Measurements from ENCODE around the gene NAP1L4.

DNA sequence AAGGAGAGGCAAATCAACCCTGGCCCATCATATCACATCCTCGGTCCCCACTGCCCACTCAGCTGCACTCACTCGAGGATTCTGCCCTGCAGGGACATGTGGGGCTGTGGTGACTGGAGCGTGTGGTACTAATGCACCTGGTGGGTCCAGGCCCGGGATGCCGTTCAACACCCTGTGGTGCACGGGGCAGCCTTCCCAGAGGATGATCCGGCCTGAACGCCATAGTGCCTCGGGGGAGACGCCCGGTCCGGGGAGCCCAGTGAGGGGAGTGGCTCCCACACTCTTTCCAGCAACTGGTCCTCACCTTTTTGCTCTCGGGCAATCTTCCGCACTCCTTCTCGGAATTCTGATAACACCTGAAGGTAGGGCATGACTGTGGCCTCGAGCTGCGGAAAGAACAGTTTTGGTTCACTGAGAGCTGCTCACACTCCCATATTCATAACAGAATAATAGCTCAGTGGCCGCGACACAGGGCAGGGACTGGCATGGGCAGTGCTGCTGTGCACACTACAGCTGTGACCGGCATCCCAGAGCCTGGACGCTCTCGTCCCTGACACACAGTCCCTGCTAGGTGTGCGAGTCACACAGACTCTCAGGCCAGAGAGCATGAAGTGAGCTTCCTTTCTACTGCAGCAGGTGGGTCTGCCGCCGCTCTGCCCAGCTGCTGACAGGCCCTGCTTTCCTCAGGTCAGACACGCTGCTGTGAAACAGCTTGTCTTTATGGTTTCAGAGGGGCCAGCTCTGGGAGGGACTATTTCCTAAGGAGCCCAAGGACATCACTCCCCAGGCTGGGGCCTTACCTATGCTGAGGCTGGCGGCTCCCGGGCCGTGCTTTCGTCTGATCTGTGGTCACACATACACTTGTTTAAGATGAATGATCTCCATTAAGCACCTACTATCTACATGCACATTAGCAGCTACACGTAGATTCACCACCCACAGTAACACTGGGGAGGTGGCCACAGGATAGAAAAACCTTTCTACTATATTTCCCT, 20.1 kb upstream of the NAP1L4 start:
- TF ChIP-seq, protein P1, sequence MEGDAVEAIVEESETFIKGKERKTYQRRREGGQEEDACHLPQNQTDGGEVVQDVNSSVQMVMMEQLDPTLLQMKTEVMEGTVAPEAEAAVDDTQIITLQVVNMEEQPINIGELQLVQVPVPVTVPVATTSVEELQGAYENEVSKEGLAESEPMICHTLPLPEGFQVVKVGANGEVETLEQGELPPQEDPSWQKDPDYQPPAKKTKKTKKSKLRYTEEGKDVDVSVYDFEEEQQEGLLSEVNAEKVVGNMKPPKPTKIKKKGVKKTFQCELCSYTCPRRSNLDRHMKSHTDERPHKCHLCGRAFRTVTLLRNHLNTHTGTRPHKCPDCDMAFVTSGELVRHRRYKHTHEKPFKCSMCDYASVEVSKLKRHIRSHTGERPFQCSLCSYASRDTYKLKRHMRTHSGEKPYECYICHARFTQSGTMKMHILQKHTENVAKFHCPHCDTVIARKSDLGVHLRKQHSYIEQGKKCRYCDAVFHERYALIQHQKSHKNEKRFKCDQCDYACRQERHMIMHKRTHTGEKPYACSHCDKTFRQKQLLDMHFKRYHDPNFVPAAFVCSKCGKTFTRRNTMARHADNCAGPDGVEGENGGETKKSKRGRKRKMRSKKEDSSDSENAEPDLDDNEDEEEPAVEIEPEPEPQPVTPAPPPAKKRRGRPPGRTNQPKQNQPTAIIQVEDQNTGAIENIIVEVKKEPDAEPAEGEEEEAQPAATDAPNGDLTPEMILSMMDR (IDR thresholded peaks at IDR 0.05; ENCODE audit: low read length) = no peak
- TF ChIP-seq EZH2 (optimal IDR thresholded peaks at IDR 0.05; ENCODE audit: low read depth, low read length) (no peak), EZH2phosphoT487 (IDR thresholded peaks at IDR 0.05; ENCODE audit: low read length) (no peak)
